Mucosa of gallbladder (tissue), 1 donor: ENCODE data around the gene C1orf141. TPM values are rescaled to one million over a fixed set of nuclear protein-coding genes. Genes with fewer than 3 reads are reported as not detected.

Source experiments
- total RNA-seq: library from RNA; stranded (reverse); gene quantifications from one replicate; pipeline ENCODE4 v1.2.1, GENCODE V29; 2021
- donor health status: DM: no; HTN: no; CAD: no.

Gene C1orf141
- total RNA-seq, 1 donor from 2014 or later = not detected

Other genes with a start within 250 kb of the C1orf141 start
- 17.1 TPM for gene DNAI4, start 210.1 kb downstream of the C1orf141 start, total RNA-seq
- 38.5 TPM for gene MIER1, start 210.0 kb downstream of the C1orf141 start, total RNA-seq
- gene SLC35D1, start 80.8 kb downstream of the C1orf141 start, total RNA-seq = 16.3 TPM
- 0.32 TPM for gene IL23R, start 31.5 kb upstream of the C1orf141 start, total RNA-seq
- gene IL12RB2, start 172.9 kb upstream of the C1orf141 start, total RNA-seq = 0.98 TPM